ENCODE measurements around the gene PADI2. TPM values are rescaled to one million over a fixed set of nuclear protein-coding genes. Genes with fewer than 3 reads are reported as not detected.

PADI2 gene
- polyA plus RNA-seq, 4 donors, result 0.35 to 3.3 (median 2.4) TPM

DNA sequence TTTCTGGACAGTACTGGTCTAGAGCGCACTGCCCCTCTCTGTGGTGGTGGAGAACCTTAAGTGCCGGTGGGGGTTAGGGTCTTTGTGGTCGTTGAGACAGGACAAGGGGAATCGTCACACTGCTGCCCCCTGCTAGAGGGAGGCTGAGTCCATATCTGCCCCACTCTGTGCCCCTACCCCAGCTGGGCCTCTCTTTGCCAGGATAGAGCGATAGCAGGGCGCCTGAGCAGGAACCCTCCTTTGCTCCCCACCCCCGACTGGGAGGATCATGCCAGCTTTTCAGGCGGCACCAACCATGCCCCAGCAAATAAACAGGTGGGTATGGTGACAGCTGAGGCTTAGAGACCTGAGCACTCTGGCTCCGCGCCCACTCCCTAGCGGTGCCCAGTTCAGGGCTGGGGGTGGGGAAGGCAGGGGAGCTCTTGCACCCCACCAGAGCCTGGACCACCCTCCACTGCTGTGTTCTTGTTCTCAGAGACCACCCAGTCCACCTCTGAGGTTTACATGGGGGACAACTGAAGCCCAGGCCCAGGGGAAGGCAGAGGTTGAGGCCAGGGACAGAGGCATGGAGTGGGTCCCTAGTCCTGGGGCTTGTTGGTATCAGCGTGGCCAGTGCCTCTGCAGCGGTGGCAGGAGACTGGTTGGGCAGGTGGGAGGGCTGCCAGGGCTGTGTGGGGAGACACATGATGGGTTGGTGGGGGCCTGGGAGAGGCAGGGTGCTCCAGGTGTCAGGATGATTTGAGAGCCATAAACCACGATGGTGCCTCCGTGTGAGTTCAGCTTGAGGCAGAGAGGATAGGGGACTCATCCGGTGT is 1.6 kb downstream of the PADI2 start:
- DNase-seq (ENCODE audit: low read depth in 4 of 4, low spot score in 3 of 4), result no peak

DNA sequence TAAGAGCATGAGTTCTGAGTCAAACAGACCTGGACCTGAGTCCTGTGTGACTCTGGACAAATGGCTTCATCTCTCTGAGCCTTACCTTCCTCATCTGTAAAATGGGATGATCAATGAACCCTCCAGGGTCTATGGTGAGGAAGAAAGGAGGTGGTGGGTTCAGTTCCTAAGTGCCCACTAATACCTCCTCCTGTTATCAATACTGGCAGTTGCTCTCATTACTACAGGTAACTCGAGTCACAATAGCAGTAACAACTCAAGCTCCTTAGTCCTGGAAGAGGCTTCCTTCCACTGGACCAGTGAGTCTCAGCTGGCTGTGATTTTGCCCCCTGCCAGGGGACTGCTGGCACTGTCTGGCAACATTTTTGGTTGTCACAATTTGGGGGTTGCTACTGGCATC is 2.6 kb downstream of the PADI2 start:
- no peak for DNase-seq (ENCODE audit: low read depth in 4 of 4, low spot score in 3 of 4)

DNA sequence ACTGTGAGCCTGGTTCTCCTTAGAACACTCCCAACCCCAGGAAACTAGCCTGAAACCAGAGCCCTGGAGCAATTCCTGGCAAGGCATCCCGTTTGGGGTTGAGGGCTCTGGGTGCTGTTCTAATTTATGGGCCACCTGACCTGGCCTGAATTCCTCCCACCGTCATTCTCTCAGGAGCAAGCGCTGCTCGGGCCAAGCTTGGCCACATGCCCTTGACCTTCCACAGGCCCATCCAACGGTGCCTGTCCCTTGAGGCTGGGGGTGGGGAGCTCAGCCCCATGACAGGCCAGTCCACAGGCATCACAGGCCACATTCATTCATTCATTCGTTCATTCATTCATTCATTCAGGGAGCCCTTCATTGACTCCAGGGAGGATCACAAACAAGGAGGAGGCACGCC is 5.3 kb downstream of the PADI2 start:
- DNase-seq (ENCODE audit: low read depth in 4 of 4, low spot score in 3 of 4), result no peak

DNA sequence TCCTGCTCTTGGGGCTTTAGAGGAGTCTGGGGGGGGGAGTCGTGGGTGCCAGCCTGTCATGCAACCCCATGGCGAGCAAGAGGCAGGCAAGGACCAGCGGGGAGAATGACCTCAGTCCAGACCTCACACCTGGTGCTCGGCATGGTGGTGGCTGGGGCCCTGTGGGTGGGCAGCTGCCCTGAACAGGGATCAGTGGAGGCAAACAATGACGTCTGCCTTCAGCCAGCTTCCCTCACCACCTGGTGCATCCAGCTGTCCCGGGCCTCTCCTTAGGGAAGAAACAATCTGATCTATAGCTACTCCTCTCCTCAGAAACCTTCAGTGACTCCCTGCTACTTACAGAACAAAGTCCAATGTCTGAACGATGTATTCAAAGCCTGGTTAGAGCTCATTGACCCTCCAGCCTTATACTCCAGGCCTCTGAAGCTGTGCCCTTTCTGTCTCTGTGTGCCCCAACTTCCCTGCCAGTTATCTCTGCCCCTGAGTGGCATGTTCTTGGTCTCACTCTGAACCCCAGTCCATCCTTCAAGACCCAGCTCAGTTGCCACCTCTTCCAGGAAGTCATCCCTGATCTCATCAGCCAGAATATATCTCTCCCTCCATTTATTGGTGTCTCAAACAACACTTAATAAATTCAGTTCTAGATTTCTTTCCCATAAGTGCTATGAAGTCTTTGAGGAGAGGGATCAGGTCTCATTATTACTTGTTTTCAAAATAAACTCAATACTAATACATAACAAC is 6.6 kb downstream of the PADI2 start:
- DNase-seq (ENCODE audit: low read depth in 4 of 4, low spot score in 3 of 4), result no peak

DNA sequence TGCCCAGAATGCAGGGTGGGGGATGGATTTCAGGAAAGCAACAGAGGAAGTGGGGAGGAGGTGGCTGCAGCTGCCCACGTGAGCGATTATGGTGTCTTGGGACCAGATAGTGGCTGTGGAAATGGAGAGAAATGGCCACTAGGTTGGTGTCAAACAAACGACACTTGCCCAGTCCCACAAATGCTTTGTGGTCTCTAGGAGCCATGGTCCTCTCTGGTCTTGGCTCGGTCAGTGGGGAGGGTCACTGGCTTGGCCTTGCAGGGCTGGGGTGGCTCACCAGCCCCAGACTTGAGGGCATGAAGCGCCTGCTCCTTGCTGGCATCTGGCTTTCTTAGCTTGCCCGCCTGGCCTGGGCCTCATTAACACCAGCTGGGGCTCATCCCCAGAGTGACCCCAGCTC is 7.2 kb downstream of the PADI2 start:
- DNase-seq (ENCODE audit: low read depth in 4 of 4, low spot score in 3 of 4), result no peak

DNA sequence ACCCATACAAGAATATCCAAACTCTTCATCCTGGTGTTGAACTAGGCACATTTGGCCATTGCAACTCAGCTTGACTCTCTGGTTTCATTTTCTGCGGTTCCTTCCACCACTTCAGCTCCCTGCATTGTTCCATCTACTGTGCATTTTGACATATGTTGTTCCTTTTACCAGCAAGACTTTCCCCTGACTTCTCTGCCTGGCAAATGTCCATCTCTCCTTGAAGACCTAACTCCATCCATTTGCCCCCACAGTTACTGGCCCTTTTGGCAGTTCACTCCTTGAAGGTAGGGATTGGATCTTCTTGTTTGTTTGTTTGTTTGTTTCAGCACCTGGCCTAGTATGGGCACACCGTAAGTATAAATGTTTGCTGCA is 8.7 kb downstream of the PADI2 start:
- no peak for DNase-seq (ENCODE audit: low read depth in 4 of 4, low spot score in 3 of 4)

DNA sequence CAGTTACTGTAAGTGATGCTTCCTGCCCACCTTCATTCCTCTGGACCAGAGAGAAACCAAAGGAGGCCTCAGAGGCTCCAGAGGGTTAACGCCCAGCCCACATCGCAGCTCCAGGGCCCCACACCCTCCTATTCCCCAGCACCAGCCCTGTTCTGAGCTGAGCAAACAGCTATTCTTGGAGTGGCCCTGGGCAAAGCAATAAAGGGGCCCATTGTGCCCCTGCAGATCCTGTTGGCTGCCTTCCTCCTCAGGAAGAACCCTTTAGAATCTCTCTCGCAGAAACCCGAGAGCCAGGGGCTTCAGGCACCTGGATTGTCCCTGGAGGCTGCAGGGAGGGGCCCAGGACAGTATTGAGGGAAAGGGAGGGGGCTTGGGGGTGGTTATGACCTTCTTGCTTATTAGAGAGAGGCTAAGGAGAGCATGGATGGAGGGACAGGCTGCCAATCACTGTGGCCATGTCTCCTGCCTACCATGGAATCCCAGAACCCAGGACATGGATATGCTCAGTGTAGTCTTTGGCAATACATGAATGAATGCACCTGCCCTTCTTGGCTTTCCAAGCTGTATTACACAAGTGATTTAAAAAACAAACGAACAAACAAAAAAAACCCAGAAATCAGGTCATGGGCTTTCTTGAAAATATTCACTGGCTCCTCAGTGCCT is 9.2 kb downstream of the PADI2 start:
- no peak for DNase-seq (ENCODE audit: low read depth in 4 of 4, low spot score in 3 of 4)

DNA sequence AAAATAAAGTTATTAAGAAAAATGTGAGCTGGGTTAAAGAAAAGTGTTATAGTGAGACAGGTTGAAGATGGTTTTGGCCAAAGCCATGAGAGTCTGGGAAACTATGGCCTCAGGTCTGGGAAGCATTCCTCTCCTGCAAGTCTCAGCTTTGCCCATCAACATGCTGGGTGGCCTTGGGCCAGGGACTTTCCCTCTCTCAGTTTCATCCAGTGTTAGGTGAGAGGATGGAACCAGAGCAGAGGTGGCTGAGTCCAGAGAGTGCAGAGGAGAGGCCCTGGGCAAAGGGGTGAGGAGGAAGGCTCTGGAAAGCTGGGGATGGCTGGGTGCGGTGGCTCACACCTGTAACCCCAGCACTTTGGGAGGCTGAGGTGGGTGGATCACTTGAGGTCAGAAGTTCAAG is 10.5 kb downstream of the PADI2 start:
- DNase-seq (ENCODE audit: low read depth in 4 of 4, low spot score in 3 of 4), result no peak

DNA sequence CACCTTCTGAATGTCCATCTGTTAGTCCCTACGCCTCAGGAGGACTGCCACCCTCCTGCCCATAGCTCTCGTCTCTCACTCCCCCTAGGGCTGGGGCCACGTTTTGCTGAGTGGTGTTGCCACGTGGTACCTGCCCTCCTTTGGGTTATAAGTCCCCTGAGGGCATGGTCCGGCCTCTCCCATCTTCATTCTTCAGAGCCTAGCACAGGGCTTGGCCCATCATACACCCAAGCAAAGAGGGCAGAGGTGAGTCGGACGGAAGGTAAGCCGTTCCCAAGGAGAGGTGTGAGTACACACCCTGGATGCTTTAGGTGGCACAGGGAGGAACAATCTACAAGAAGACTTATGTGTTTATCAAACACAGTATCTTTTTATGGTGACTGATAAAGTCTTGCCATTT is 10.9 kb downstream of the PADI2 start:
- no peak for DNase-seq (ENCODE audit: low read depth in 4 of 4, low spot score in 3 of 4)

DNA sequence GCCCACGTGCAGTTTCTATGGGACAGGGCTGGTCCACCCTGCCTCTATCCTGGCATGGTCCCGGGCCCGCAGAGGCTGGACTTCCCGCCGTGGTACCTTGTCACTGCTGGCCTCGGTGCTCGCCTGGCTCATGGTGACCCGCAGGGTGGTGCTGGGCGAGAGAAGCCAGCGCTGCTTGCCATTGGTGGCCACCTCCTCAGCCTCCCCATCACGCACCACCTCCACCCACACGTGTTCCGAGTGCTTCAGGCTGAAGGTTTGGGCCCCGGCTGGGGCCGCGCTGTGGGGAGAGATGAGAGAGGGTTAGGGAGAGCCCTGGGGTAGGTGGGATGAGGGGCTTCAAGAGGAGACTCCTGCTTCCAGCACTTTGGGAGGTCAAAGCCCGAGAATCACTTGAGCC is 14.5 kb downstream of the PADI2 start:
- DNase-seq (ENCODE audit: low read depth in 4 of 4, low spot score in 3 of 4), result no peak

DNA sequence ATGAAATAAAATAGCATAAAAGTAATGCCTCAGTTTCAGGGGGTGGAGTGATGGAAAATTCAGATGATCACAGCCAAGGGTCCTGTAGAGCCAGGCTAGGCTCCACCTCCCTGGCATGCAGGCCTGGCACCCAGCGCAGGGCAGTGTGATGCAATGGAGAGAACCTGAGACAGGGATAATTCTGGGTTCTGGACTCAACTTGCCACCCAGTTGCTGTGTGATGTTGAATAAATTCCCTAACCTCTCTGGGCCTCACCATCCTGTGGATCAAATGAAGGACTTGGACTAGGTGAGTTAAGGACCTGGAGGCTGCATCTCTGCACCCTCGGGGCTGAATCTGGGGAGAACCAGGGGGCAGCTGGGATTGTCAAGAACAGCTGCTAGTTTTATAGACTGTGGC is 17.0 kb downstream of the PADI2 start:
- DNase-seq (ENCODE audit: low read depth in 4 of 4, low spot score in 3 of 4), result no peak

DNA sequence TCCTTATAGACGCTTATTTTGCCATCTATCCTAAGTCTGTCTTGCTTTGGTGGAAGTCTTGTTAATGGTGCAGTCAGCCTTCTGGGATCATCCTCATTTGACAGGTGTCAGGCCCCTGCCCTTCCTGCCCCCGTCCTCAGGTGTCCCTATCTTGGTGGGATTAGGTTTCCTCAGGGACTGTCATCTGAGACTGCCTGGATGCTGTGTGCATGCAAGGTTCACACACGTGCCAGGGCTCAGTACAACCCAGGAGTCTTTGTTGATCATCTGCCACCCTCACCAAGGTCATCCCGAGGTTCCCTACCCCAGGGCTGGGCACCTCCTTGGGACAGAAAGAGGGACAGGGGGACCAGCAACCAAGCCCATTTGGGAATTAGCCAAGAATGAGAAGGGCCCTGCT is 18.0 kb downstream of the PADI2 start:
- no peak for DNase-seq (ENCODE audit: low read depth in 4 of 4, low spot score in 3 of 4)

DNA sequence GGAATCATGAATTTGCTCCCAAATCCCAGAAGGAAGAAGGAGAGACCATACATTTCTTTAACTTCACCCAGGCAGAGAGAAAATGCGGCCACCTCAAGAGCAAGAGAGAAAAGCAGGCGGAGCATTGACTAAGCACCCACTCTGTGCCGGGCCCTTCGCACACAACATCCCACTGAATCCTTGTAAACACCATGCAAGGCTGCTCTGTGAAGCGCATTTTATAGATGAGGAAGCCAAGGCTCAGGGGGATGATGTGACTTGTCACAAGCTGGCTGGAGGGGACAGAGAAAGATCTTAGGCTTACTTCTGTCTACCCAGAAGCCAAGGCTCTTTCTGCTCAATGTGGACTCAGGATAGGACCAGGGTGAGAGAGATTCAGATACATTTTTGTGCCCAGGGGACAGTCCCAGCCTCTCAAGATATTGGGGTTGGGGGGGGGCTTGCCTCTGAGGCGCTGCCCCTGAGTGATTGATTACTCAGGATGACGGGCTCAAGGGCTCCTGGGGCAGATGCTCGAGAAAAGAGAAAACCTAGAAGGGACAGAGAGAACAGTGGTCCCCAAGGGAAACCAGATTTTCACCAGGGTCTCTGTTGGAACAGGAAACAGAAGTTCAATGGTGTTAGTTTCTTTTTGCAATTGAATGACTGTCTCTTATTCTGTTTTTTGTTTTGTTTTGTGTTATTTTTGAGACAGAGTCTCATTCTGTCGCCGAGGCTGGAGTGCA is 19.5 kb downstream of the PADI2 start:
- DNase-seq (ENCODE audit: low read depth in 4 of 4, low spot score in 3 of 4), result no peak

DNA sequence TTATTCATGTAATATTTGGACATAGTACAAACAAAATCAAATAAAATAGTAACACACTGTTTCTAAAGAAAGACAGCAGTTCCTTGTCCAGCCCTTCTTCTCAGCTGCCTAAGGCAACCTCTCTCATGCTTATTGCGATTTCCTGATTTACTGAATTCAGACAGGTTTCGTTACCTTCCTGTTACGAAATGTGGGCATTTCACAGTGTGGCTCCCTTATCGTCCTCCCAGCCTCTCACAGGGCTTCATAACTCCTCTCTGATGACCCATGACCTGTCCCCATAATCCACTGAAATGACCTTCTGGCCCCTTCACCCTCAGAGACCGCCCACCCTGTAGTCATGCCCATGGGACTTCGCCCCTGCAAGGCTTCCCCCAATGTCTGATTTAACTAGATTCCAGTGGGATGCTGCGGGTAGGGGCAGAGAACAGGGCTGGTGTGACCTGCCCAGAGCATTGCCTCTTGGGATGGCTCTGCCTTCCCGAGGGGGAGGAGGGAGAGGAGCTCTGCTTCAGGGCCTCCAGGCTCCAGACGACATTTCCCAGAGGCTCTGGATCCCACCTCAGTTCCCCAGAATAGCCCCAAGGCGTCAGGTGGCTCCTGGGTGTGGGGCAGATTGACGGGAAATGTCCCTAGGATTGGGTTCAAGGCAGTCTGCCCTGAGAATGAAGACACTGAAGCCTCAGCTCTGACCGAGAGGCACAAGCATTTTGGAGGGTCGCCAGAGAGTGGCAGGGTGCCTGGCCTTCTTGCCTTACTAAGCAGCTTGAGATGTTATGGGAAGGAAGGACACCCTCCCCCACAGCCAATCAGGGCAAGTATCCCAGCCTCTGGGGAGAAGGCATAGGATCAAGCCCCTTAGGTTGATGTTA is 20.6 kb downstream of the PADI2 start:
- DNase-seq (ENCODE audit: low read depth in 4 of 4, low spot score in 3 of 4), result no peak

DNA sequence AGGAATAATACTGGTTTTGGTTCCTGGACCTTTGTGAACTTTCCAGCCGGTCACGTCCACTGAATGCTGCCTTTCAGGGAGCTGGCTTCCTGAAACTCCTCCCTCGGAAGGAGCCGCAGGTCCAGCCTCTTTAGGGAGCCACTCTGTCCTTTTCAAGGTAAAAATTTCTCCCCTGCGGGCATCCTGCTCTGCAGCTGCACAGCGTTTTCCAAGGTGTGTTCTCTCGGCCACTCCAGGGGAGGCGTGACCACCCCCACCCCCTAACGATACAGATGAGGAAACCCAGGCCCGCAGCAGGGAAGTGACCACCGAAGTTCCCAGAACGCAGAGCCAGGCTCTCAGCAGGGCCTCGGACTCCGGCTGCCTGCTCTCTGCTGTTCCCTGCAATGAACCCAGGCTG is 21.5 kb downstream of the PADI2 start:
- DNase-seq (ENCODE audit: low read depth in 4 of 4, low spot score in 3 of 4), result no peak

DNA sequence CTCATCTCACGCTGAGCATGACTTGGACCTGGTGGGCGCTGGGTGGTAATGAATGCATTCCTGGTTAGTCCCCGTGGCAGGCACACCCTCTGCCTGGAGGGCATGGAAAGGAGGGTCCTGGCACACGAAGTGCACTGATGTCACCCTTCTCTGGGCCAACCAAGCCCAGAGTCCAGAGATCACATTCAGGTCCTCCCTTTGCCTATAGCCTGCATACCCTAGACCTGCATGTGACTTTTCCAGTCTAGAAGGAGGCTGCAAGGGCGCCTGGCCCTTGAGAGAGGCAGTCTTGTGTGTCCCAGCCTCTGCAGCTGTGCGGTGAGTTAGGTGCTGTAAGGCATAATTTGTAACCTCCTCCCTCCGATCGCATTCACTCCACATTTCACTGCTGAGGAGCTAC is 22.1 kb downstream of the PADI2 start:
- DNase-seq (ENCODE audit: low read depth in 4 of 4, low spot score in 3 of 4), result no peak

DNA sequence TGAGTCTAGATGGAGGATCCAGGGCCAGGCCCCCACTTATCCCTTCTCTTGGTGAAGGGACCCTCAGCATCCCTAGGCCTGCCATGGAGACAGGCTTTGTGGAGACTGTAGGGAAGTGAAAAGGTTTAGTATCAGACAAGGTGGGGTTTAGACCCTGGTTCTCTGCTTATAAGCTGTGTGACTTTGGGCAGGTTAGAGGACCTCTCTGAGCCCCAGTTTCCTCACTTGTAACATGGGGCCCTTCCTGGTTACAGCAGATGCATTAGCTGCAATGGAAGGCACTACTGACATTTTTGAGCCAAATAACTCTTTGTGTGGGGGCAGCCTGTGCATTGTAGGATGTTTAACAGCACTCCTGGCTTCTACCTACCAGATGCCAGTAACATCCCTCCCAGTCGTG is 22.7 kb downstream of the PADI2 start:
- DNase-seq (ENCODE audit: low read depth in 4 of 4, low spot score in 3 of 4), result no peak

DNA sequence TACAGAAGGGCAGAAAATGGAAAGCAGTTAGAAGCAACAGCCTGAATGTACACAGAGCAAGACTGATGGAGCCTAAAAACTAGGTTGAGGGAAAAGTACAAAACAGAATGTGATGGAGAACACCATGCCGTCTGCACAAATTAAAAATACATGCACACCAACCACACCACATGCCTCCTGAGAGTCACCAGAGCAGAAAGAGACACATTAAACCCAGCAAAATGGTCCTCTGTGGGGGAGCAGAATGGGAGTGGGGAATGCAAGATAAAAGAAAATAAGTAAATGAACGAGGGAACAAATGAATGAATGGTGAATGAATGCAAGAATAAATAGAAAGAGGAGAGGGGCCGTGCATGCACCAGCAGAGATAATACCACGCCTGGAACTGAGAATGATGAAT is 24.1 kb downstream of the PADI2 start:
- no peak for DNase-seq (ENCODE audit: low read depth in 4 of 4, low spot score in 3 of 4)

DNA sequence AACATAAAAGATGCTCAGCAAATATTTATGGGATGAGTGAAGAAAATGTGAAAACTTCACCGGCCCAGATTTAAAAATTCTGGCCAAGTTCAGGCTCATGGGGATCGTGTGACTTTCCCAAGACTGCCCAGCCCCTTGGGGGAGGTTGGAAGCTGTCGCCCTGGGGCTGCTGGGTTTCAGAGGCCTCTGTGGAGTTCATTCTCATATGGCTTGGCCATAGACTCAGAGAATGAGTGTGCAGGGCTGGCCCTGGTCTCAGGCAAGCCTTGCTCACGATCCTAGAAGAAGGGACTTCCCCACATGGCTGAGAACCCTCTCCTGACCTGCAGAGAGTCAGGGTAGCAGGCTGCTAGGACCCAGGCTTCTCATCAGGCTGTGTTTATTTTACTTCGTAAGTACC is 24.6 kb downstream of the PADI2 start:
- no peak for DNase-seq (ENCODE audit: low read depth in 4 of 4, low spot score in 3 of 4)

DNA sequence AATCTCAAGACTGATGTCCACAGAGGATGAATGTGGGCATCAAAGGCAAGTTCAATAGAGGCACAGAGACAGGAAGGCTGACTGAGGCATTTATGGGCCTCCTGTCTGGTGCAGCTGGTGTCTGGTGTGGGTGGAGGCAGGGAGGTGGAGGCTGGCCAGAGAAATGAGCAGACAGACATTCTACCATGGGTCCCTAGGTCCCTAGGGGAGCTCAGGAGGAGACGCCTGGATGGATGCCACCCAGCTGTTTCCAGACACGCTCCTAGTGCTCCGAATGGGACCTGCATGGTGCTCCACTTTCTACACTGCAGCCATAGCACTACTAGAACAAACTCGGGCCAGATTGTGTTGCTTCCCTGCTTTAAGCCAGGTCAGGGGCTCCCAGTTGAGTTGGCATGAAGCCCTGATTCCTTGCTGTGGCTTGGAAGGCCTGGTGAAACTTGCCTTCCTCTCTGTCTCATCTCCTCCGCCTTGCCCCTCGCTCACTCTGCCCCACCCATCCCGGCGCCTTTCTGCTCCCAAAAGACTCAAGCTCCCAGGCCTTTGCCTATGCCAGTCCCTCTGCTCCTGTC is 25.3 kb downstream of the PADI2 start:
- no peak for DNase-seq (ENCODE audit: low read depth in 4 of 4, low spot score in 3 of 4)
